Rectal smooth muscle tissue (tissue), 1 donor: ENCODE data around the gene MERTK.

Source experiments
- H3K27ac ChIP-seq: one replicate; pipeline ENCODE4 v1.7.0; 2013; ENCODE audit warnings: low read depth, low read length, inconsistent platforms
- H3K27me3 ChIP-seq: one replicate; pipeline ENCODE4 v1.7.0; 2013; ENCODE audit warnings: low read length; ENCODE audit not compliant: control insufficient read depth, insufficient read depth
- H3K36me3 ChIP-seq: one replicate; pipeline ENCODE4 v1.7.0; 2013; ENCODE audit warnings: low read length; ENCODE audit not compliant: control insufficient read depth, insufficient read depth
- H3K4me1 ChIP-seq: one replicate; pipeline ENCODE4 v1.7.0; 2013; ENCODE audit warnings: low read length; ENCODE audit not compliant: control insufficient read depth, insufficient read depth
- H3K4me3 ChIP-seq: one replicate; pipeline ENCODE4 v1.7.0; 2013; ENCODE audit warnings: low read length
- H3K9ac ChIP-seq: one replicate; pipeline ENCODE4 v1.7.0; 2013; ENCODE audit warnings: low read length

Gene MERTK

GRCh38 chr2:112050316-112050715, 151.9 kb downstream of the MERTK start:
- no peak overlapping the region for H3K4me3 ChIP-seq
- H3K4me1 ChIP-seq, result peaks cover 7% of the 10 kb centered on the region
- no peaks in the 10 kb centered on the region for H3K27me3 ChIP-seq
- H3K27ac ChIP-seq, result no peak overlapping the region
- H3K9ac ChIP-seq, result no peak overlapping the region
- no peaks in the 10 kb centered on the region for H3K36me3 ChIP-seq

DNA sequence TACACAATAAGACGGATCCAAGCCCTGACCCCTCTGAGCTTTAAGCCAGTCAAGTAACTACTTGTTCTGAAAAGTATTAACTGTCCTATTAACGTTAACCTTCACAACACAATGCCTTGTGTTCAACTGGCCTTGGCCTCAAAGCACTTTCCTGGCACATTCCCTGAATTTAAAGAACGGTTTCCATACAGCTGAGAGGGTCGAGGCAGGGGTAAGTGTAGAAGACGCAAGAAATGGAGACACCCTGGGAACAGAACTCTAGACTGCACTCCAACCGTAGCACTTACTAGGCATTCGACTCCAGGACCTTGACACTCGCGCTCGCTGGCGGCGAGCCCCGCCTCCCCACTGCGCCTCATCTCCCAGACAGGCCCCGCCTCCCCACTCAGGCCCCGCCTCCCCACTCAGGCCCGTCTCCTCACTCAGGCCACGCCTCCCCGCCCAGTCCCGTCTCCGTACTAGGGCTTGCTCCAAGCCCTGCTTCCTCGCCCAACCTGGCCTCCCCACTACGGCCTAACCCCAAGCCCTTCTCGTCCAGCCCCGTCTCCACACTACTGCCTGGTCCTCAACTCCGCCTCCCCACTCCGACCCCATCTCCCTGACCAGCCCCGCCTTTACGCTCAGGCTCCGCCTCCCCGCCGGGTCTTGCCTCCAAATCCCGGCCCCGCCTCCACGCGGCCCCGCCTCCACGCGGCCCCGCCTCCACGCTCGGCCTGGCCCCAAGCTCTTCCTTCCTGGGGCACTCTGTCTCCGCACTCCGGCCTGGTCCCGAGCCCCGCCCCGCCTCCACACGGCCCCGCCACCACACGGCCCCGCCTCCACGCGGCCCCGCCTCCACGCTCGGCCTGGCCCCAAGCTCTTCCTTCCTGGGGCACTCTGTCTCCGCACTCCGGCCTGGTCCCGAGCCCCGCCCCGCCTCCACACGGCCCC, 155.8 kb downstream of the MERTK start:
- peak overlapping the region; percentile 99 for H3K27ac ChIP-seq
- peaks cover 11% of the 10 kb centered on the region for H3K4me1 ChIP-seq
- peak overlapping the region; percentile 96 for H3K4me3 ChIP-seq
- no peaks in the 10 kb centered on the region for H3K36me3 ChIP-seq
- H3K27me3 ChIP-seq, result no peaks in the 10 kb centered on the region
- H3K9ac ChIP-seq, result peak overlapping the region; percentile 89

DNA sequence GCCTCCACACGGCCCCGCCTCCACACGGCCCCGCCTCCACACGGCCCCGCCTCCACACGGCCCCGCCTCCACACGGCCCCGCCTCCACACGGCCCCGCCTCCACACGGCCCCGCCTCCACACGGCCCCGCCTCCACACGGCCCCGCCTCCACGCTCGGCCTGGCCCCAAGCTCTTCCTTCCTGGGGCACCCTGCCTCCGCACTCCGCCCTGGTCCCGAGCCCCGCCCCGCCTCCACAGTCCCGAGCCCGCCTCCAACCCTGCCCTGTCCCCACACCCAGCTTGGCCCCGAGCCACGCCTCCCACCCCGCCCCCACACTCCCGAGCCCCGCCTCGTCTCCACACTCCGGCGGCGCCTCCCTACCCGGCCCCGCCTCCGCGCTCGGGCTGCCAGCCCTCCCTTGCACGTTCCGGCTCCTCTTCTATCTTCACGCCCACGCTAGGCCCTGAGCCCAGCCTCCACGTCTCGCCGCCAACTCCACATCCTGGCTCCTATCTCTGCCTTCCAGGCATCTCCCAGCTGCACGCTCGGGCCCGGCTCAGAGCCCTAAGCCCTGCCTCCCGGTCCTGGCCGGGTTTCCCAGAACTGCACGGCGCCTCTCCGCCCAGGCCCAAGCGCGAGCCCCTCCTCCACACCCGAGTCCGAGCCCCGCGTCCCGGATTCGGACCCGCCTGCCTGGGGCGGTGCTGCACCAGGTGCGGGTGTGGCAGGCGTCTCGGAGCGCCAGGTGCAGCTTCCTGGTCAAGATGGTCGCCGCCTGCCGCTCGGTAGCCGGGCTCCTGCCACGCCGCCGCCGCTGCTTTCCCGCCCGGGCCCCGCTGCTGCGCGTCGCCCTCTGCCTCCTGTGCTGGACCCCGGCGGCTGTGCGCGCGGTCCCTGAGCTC, 156.7 kb downstream of the MERTK start, which contains the start of gene TMEM87B:
TMEM87B (plus strand) TSS at position 423 of the 883 bp plus-strand sequence; CDS start at position 746, 323 bp downstream.
- Histone ChIP-seq H3K9ac (peak within 1 kb of the TSS; percentile 89), H3K36me3 (no peaks in the 10 kb centered on the region), H3K27me3 (no peaks in the 10 kb centered on the region), H3K27ac (peak within 1 kb of the TSS; percentile 99), H3K4me1 (peaks cover 11% of the 10 kb centered on the region), H3K4me3 (peak within 1 kb of the TSS; percentile 96)

- H3K27me3 ChIP-seq, result no peaks in the 10 kb centered on the region
- peaks cover 11% of the 10 kb centered on the region for H3K4me1 ChIP-seq
These were observed 157.6 kb downstream of the MERTK start for GRCh38 chr2:112055730-112056625.

DNA sequence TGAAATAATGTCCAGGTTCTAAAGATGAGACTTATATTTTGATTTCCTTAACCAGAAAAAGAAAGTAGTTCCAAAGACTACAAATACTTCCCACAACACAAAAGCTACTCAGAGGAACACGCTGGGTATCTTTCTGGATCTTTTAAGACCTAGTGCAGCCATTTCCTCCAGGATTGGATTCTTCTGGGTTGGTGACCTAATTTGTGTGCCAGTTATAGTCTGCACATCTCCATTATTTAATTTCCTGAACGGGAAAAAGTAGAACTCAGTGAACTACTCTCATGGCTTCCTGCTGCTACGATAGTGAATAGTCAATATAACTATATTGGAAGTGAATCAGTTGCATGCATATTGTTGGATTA, 158.2 kb downstream of the MERTK start:
- Histone ChIP-seq H3K4me1 (peaks cover 11% of the 10 kb centered on the region), H3K27ac (peak overlapping the region; percentile 96), H3K36me3 (peaks cover 5% of the 10 kb centered on the region), H3K9ac (peak overlapping the region; percentile 29), H3K4me3 (peak overlapping the region; percentile 74), H3K27me3 (no peaks in the 10 kb centered on the region)

More at GRCh38 chr2:112055730-112056625, 157.6 kb downstream of the MERTK start:
- Histone ChIP-seq H3K9ac (peak overlapping the region; percentile 29), H3K4me3 (peak overlapping the region; percentile 74), H3K36me3 (peaks cover 2% of the 10 kb centered on the region), H3K27ac (peak overlapping the region; percentile 96)

DNA sequence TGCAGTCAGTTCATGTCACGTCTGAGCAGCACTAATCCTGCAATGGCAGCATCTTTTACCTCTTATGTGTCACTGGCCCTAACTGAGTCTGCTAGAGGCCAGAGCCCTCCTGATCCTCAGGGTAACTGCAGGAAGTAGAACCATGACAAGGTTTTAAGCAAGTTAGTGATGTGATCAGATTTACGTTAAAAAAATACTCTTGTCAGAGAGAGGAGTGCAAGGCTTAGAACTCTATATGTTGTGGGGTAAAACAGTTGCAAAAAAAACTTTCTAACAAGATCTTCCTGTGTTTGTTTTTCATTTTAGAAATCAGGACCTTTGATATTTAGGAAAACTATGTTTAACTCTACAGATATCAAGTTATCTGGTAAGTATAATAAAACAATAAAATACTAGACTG, 161.3 kb downstream of the MERTK start:
- no peaks in the 10 kb centered on the region for H3K27me3 ChIP-seq
- no peak overlapping the region for H3K27ac ChIP-seq
- H3K36me3 ChIP-seq, result peaks cover 19% of the 10 kb centered on the region
- H3K4me3 ChIP-seq, result no peak overlapping the region
- no peak overlapping the region for H3K9ac ChIP-seq
- peaks cover 3% of the 10 kb centered on the region for H3K4me1 ChIP-seq

- peaks cover 3% of the 10 kb centered on the region for H3K4me1 ChIP-seq
- H3K9ac ChIP-seq, result no peak overlapping the region
- H3K4me3 ChIP-seq, result no peak overlapping the region
- H3K27me3 ChIP-seq, result no peaks in the 10 kb centered on the region
- H3K36me3 ChIP-seq, result peaks cover 21% of the 10 kb centered on the region
- no peak overlapping the region for H3K27ac ChIP-seq
These were observed 162.9 kb downstream of the MERTK start for GRCh38 chr2:112061299-112061698.

- Histone ChIP-seq H3K4me3 (no peak overlapping the region), H3K9ac (no peak overlapping the region), H3K27ac (no peak overlapping the region), H3K4me1 (no peaks in the 10 kb centered on the region), H3K27me3 (no peaks in the 10 kb centered on the region), H3K36me3 (peaks cover 21% of the 10 kb centered on the region)
These were observed 163.4 kb downstream of the MERTK start for GRCh38 chr2:112061840-112062239.

GRCh38 chr2:112062894-112063293, 164.5 kb downstream of the MERTK start:
- Histone ChIP-seq H3K36me3 (peaks cover 27% of the 10 kb centered on the region), H3K4me3 (no peak overlapping the region), H3K9ac (no peak overlapping the region), H3K4me1 (no peaks in the 10 kb centered on the region), H3K27me3 (no peaks in the 10 kb centered on the region), H3K27ac (no peak overlapping the region)

GRCh38 chr2:112065486-112065885, 167.1 kb downstream of the MERTK start:
- H3K4me1 ChIP-seq, result no peaks in the 10 kb centered on the region
- peaks cover 30% of the 10 kb centered on the region for H3K36me3 ChIP-seq
- no peak overlapping the region for H3K4me3 ChIP-seq
- H3K27ac ChIP-seq, result no peak overlapping the region
- H3K27me3 ChIP-seq, result no peaks in the 10 kb centered on the region
- no peak overlapping the region for H3K9ac ChIP-seq

DNA sequence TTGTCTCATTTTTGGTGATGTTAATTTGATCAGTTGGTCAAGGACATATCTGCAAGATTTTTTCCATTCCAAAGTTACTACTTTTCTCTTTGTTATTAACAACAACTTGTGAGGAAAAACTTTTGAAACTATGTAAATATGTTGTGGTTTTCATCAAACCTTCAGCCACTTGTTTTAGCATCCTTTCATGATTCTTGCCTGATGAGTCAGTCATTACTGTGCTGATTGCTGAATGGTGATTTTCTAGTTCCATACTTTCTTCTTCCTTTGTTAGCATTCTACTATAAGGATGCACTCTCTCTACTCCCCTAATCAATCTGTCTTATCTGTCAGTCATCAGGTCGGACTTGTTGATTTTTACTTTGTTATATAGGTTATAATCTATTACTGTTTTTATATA, 167.6 kb downstream of the MERTK start:
- Histone ChIP-seq H3K27me3 (no peaks in the 10 kb centered on the region), H3K27ac (no peak overlapping the region), H3K4me1 (no peaks in the 10 kb centered on the region), H3K4me3 (no peak overlapping the region), H3K9ac (no peak overlapping the region), H3K36me3 (peaks cover 28% of the 10 kb centered on the region)
